HL-60 (cell line): ENCODE results near the gene MTCL1.

Source experiments
- DNase-seq, 2 experiments: peaks; one replicate each; pipeline ENCODE4 v3.0.0-alpha.2; 2010 to 2020; ENCODE audit warnings: low read depth in 1 of 2, low spot score in 1 of 2
- H3K27ac ChIP-seq: fragments of 250-450 bp; sonication (Bioruptor Pico); replicated peaks from 2 replicates; pipeline ENCODE4 v1.5.1; 2020; ENCODE audit warnings: mild to moderate bottlenecking, moderate library complexity
- H3K27me3 ChIP-seq: fragments of 250-450 bp; sonication (Bioruptor Pico); 2 replicates; pipeline ENCODE4 v1.5.1; 2021; ENCODE audit warnings: mild to moderate bottlenecking, moderate library complexity; ENCODE audit not compliant: insufficient read depth, poor library complexity, severe bottlenecking
- H3K4me3 ChIP-seq: replicated peaks from 2 replicates; pipeline ENCODE4 v1.5.1; 2011; ENCODE audit warnings: mild to moderate bottlenecking, control low read depth, low read length; ENCODE audit not compliant: insufficient read depth
- GABPA ChIP-seq: IDR thresholded peaks from 2 replicates; pipeline ENCODE4 v1.6.1; 2012; ENCODE audit warnings: low read depth
- POLR2AphosphoS5 ChIP-seq: IDR thresholded peaks from 2 replicates; pipeline ENCODE4 v1.6.1; 2012; ENCODE audit warnings: low read depth
- SPI1 ChIP-seq: IDR thresholded peaks from 2 replicates; pipeline ENCODE4 v1.6.1; 2012; ENCODE audit warnings: low read depth, mild to moderate bottlenecking, borderline replicate concordance
- TF ChIP-seq, protein P1 (sequence below): IDR thresholded peaks from one replicate; pipeline ENCODE4 v1.5.1; 2011; ENCODE audit warnings: low read length, control low read depth, inconsistent platforms; ENCODE audit not compliant: insufficient read depth
- TF ChIP-seq, protein P2 (sequence below): IDR thresholded peaks from 2 replicates; pipeline ENCODE4 v1.6.1; 2012; ENCODE audit warnings: low read depth; ENCODE audit not compliant: insufficient replicate concordance

MTCL1 gene

DNA sequence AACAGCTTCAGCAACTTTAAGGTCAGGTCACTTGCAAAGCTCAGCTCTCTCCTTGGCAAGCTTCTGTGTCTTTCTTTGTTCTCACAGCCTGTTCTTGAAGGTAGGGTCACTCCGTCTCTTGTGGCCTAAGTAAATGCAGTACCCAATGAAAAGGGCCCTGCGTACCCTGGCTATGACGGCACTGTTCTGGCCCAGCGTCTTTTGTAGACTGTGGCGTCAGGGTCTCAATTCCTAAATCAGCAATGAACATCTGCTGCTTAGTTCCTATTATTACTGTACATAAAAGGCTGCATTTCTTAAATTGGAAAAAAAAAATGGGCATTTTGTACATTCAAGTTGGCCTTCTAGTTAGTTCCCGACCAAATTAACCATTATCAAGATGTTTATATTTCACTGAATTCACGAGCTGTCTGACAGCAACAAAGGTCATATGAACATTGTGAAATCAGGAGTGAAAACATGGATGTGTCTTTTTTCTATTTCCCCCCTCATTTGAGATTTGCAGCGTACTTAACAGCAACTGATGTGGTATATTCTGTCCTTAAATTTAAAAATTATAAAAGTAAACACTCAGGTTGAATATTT is 17.0 kb upstream of the MTCL1 start:
- Histone ChIP-seq H3K27ac (no peak overlapping the region), H3K27me3 (peaks cover 3% of the 10 kb centered on the region), H3K4me3 (no peak overlapping the region)
- TF ChIP-seq, protein P1, sequence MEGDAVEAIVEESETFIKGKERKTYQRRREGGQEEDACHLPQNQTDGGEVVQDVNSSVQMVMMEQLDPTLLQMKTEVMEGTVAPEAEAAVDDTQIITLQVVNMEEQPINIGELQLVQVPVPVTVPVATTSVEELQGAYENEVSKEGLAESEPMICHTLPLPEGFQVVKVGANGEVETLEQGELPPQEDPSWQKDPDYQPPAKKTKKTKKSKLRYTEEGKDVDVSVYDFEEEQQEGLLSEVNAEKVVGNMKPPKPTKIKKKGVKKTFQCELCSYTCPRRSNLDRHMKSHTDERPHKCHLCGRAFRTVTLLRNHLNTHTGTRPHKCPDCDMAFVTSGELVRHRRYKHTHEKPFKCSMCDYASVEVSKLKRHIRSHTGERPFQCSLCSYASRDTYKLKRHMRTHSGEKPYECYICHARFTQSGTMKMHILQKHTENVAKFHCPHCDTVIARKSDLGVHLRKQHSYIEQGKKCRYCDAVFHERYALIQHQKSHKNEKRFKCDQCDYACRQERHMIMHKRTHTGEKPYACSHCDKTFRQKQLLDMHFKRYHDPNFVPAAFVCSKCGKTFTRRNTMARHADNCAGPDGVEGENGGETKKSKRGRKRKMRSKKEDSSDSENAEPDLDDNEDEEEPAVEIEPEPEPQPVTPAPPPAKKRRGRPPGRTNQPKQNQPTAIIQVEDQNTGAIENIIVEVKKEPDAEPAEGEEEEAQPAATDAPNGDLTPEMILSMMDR = no peak
- TF ChIP-seq POLR2AphosphoS5 = no peak
- TF ChIP-seq, protein P2, sequence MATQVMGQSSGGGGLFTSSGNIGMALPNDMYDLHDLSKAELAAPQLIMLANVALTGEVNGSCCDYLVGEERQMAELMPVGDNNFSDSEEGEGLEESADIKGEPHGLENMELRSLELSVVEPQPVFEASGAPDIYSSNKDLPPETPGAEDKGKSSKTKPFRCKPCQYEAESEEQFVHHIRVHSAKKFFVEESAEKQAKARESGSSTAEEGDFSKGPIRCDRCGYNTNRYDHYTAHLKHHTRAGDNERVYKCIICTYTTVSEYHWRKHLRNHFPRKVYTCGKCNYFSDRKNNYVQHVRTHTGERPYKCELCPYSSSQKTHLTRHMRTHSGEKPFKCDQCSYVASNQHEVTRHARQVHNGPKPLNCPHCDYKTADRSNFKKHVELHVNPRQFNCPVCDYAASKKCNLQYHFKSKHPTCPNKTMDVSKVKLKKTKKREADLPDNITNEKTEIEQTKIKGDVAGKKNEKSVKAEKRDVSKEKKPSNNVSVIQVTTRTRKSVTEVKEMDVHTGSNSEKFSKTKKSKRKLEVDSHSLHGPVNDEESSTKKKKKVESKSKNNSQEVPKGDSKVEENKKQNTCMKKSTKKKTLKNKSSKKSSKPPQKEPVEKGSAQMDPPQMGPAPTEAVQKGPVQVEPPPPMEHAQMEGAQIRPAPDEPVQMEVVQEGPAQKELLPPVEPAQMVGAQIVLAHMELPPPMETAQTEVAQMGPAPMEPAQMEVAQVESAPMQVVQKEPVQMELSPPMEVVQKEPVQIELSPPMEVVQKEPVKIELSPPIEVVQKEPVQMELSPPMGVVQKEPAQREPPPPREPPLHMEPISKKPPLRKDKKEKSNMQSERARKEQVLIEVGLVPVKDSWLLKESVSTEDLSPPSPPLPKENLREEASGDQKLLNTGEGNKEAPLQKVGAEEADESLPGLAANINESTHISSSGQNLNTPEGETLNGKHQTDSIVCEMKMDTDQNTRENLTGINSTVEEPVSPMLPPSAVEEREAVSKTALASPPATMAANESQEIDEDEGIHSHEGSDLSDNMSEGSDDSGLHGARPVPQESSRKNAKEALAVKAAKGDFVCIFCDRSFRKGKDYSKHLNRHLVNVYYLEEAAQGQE = no peak
- TF ChIP-seq SPI1 = no peak
- DNase-seq = no peak

DNA sequence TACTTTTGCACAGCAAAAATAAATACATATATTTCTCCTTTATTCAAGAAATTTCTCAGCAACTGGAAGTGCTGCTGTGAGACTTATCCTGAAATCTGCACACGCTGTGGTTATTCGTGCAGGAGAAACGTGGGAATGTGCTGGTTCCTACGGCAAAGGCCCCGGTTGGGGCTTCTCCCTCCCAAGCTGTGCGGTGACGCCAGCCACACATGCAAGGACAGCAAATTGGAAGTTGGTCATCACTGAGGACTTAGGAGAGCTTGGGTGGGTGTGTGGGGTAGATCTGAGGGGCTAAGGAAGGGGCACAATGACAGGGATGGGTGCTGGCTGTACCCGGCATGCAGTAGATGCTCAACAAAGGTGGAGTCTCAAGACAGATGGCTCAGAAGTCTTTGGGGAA is 16.5 kb upstream of the MTCL1 start:
- TF ChIP-seq, protein P2 = no peak
- TF ChIP-seq, protein P1 = no peak
- TF ChIP-seq POLR2AphosphoS5 = no peak
- TF ChIP-seq SPI1 = no peak
- no peak for TF ChIP-seq GABPA
- DNase-seq = no peak
- H3K4me3 ChIP-seq = no peak overlapping the region

DNA sequence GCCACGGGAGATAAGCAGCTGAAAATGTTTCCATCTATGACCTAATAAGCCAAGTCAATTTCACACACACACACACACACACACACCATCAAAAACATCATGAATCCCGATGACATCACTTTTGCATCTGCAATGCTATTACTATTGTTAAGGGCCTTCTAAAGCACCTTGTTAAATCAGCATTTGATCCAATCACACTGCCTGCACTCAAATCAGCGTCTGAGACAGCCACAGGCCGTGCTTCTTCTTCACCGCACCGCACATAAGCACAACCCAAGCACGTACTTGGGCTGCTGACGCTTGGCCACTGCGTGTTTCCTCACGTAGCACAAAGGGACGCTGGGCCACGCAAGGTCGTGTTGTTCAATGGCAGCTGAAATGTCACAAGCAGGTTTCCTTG is 15.8 kb upstream of the MTCL1 start:
- Histone ChIP-seq H3K4me3 (no peak overlapping the region), H3K27me3 (peaks cover 3% of the 10 kb centered on the region), H3K27ac (no peak overlapping the region)
- no peak for DNase-seq
- TF ChIP-seq SPI1 = no peak
- no peak for TF ChIP-seq GABPA
- TF ChIP-seq POLR2AphosphoS5 = no peak
- TF ChIP-seq, protein P2 = no peak
- TF ChIP-seq, protein P1 = no peak

More for the DNA sequence above, 16.5 kb upstream of the MTCL1 start:
- Histone ChIP-seq H3K27me3 (peaks cover 3% of the 10 kb centered on the region), H3K27ac (no peak overlapping the region)
